HEK293 (cell line): ENCODE measurements around the gene MPC1.

Source experiments
- SP2 ChIP-seq: fragments of 450-650 bp; formaldehyde crosslinking; IDR thresholded peaks from 2 replicates; pipeline ENCODE4 v1.5.1; 2016; ENCODE audit warnings: missing biosample characterization, missing genetic modification characterization
- TCF7L2 ChIP-seq: IDR thresholded peaks from 2 replicates; pipeline ENCODE4 v1.6.1; 2011; ENCODE audit warnings: low read depth, mild to moderate bottlenecking, inconsistent platforms, low read length, moderate library complexity, borderline replicate concordance
- YY1 ChIP-seq: fragments of 450-650 bp; formaldehyde crosslinking; IDR thresholded peaks from 2 replicates; pipeline ENCODE4 v1.5.1; 2018; ENCODE audit warnings: missing biosample characterization, missing genetic modification characterization
- ZNF132 ChIP-seq: fragments of 450-650 bp; formaldehyde crosslinking; IDR thresholded peaks from 2 replicates; pipeline ENCODE4 v1.5.1; 2017; ENCODE audit warnings: missing biosample characterization, missing genetic modification characterization, borderline replicate concordance
- ZNF138 ChIP-seq: fragments of 450-650 bp; formaldehyde crosslinking; IDR thresholded peaks from 2 replicates; pipeline ENCODE4 v1.5.1; 2016; ENCODE audit warnings: missing biosample characterization, missing genetic modification characterization, borderline replicate concordance
- ZNF146 ChIP-seq: fragments of 450-650 bp; formaldehyde crosslinking; IDR thresholded peaks from 2 replicates; pipeline ENCODE4 v1.5.1; 2016; ENCODE audit warnings: missing biosample characterization, missing genetic modification characterization
- ZNF501 ChIP-seq: fragments of 450-650 bp; formaldehyde crosslinking; IDR thresholded peaks from 2 replicates; pipeline ENCODE4 v1.5.1; 2016; ENCODE audit warnings: missing biosample characterization, missing genetic modification characterization
- ZNF561 ChIP-seq: fragments of 450-650 bp; IDR thresholded peaks from 2 replicates; pipeline ENCODE4 v1.5.1; 2018; ENCODE audit warnings: missing biosample characterization, missing genetic modification characterization, borderline replicate concordance
- ZNF585B ChIP-seq: fragments of 450-650 bp; formaldehyde crosslinking; IDR thresholded peaks from 2 replicates; pipeline ENCODE4 v1.5.1; 2016; ENCODE audit warnings: missing biosample characterization, missing genetic modification characterization
- ZNF600 ChIP-seq: fragments of 450-650 bp; formaldehyde crosslinking; IDR thresholded peaks from 2 replicates; pipeline ENCODE4 v1.5.1; 2016; ENCODE audit warnings: missing biosample characterization, missing genetic modification characterization
- ZNF837 ChIP-seq: fragments of 450-650 bp; formaldehyde crosslinking; IDR thresholded peaks from 2 replicates; pipeline ENCODE4 v1.5.1; 2016; ENCODE audit warnings: missing biosample characterization, missing genetic modification characterization
- TF ChIP-seq, protein P1 (sequence below): fragments of 450-650 bp; formaldehyde crosslinking; IDR thresholded peaks from 2 replicates; pipeline ENCODE4 v1.5.1; 2016; ENCODE audit warnings: missing biosample characterization, missing genetic modification characterization
- TF ChIP-seq, protein P2 (sequence below): fragments of 450-650 bp; formaldehyde crosslinking; IDR thresholded peaks from 2 replicates; pipeline ENCODE4 v1.5.1; 2016; ENCODE audit warnings: missing biosample characterization, missing genetic modification characterization

DNA sequence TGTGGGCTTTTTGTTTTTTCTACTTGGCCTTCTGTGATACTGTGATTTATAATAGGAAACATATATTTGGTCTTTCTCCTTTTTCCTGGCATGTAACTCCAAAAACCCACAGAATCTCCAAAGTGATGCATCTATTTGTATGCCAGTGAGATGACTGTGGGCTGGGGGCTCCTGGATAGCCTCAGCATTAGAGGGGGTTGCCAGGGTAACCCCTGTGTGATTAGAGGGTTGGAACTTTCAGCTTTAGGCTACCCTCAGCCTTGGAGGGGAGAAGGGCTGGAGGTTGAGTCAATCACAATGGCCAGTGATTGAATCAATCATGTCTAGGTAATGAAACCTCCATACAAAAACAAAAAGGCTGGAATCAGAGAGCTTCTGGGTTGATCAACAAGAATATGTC lies 29.8 kb downstream of the MPC1 start:
- no peak for TF ChIP-seq ZNF501
- TF ChIP-seq ZNF561, result no peak
- TF ChIP-seq ZNF132 (tag by site-specific recombination), result no peak
- TF ChIP-seq, protein P1, sequence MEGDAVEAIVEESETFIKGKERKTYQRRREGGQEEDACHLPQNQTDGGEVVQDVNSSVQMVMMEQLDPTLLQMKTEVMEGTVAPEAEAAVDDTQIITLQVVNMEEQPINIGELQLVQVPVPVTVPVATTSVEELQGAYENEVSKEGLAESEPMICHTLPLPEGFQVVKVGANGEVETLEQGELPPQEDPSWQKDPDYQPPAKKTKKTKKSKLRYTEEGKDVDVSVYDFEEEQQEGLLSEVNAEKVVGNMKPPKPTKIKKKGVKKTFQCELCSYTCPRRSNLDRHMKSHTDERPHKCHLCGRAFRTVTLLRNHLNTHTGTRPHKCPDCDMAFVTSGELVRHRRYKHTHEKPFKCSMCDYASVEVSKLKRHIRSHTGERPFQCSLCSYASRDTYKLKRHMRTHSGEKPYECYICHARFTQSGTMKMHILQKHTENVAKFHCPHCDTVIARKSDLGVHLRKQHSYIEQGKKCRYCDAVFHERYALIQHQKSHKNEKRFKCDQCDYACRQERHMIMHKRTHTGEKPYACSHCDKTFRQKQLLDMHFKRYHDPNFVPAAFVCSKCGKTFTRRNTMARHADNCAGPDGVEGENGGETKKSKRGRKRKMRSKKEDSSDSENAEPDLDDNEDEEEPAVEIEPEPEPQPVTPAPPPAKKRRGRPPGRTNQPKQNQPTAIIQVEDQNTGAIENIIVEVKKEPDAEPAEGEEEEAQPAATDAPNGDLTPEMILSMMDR (tag by site-specific recombination), result no peak
- no peak for TF ChIP-seq ZNF146 (tag by site-specific recombination)
- no peak for TF ChIP-seq ZNF585B (tag by site-specific recombination)
- TF ChIP-seq, protein P2, sequence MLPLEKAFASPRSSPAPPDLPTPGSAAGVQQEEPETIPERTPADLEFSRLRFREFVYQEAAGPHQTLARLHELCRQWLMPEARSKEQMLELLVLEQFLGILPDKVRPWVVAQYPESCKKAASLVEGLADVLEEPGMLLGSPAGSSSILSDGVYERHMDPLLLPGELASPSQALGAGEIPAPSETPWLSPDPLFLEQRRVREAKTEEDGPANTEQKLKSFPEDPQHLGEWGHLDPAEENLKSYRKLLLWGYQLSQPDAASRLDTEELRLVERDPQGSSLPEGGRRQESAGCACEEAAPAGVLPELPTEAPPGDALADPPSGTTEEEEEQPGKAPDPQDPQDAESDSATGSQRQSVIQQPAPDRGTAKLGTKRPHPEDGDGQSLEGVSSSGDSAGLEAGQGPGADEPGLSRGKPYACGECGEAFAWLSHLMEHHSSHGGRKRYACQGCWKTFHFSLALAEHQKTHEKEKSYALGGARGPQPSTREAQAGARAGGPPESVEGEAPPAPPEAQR (tag by site-specific recombination), result no peak
- TF ChIP-seq YY1, result no peak
- no peak for TF ChIP-seq TCF7L2
- no peak for TF ChIP-seq ZNF138 (tag by site-specific recombination)
- no peak for TF ChIP-seq SP2 (tag by site-specific recombination)
- no peak for TF ChIP-seq ZNF837 (tag by site-specific recombination)
- no peak for TF ChIP-seq ZNF600 (tag by site-specific recombination)
